Fibroblast of the aortic adventitia (primary cell): ENCODE measurements around the gene RYR3. TPM values are rescaled to one million over a fixed set of nuclear protein-coding genes. Genes with fewer than 3 reads are reported as not detected.

ENCODE experiments used
- DNase-seq: peaks from one replicate; pipeline ENCODE4 v3.0.0-alpha.2; 2010; ENCODE audit warnings: low read depth
- H3K4me3 ChIP-seq: 2 replicates; pipeline ENCODE4 v1.5.1; 2011; ENCODE audit warnings: low read depth, mild to moderate bottlenecking, control low read depth, low read length, moderate library complexity
- CTCF ChIP-seq: IDR thresholded peaks from 2 replicates; pipeline ENCODE4 v1.5.1; 2011; ENCODE audit warnings: mild to moderate bottlenecking, low read length, control low read depth, inconsistent platforms; ENCODE audit not compliant: insufficient read depth
- total RNA-seq: library from RNA; depleted of rRNA; stranded (reverse); fragments of >200 nt; gene quantifications from 2 replicates; pipeline ENCODE4 v1.2.3, GENCODE V29; 2012; ENCODE audit warnings: low replicate concordance

Gene RYR3
- total RNA-seq, 1 donor = not detected

DNA sequence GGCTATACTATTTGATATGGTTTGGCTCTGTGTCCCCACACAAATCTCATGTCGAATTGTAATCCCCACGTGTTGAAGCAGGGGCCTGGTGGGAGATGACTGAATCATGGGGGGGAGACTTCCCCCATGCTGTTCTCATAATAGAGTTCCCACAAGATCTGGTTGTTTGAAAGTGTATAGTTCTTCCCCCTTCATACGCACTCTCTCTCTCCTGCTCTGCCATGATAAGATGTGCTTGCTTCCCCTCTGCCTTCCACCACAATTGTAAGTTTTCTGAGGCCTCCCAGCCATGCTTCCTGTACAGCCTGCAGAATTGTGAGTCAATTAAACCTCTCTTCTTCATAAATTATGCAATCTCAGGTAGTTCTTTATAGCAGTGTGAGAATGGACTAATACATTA is 367.4 kb downstream of the RYR3 start:
- no peak for TF ChIP-seq CTCF
- DNase-seq = no peak
- H3K4me3 ChIP-seq = no peak overlapping the region

GRCh38 chr15:33678602-33679001 is 367.8 kb downstream of the RYR3 start:
- TF ChIP-seq CTCF = no peak
- DNase-seq = no peak
- no peak overlapping the region for H3K4me3 ChIP-seq

- TF ChIP-seq CTCF = no peak
- DNase-seq = no peak
- no peak overlapping the region for H3K4me3 ChIP-seq
Measured at GRCh38 chr15:33679061-33679460, 368.3 kb downstream of the RYR3 start.

- no peak for DNase-seq
- no peak for TF ChIP-seq CTCF
- no peak overlapping the region for H3K4me3 ChIP-seq
Measured at GRCh38 chr15:33680336-33680735, 369.6 kb downstream of the RYR3 start.

DNA sequence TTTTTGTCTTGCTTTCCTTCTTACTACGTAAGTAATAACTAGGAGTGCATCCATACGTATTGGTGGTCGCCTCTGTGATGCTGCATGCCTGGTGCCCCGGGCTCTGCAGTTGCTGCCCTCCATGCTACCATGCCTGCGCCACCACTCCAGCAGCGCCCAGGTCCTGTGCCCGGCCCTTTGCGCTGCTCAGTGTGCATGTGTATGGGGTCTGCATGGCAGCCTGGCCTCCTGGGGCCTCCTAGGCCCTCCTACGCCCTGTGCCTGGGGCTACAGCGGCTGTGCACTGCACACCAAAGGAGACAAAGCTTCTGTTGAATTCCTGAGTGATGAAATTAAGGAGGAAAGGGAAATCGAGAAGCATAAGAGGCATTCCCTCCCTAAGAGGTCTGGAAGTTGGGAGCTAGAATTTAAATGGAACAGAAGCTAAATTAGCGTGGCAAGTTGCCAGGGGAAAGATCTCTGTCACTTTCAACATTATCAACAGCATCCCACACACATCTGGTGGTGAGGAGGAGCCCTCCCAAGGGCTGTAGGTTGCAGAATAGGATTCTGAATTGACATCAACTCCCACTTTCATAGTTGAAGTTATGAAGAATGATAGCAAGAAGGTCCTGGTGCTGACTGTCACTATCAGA is 382.5 kb downstream of the RYR3 start:
- no peak for TF ChIP-seq CTCF
- H3K4me3 ChIP-seq = no peak overlapping the region
- no peak for DNase-seq

DNA sequence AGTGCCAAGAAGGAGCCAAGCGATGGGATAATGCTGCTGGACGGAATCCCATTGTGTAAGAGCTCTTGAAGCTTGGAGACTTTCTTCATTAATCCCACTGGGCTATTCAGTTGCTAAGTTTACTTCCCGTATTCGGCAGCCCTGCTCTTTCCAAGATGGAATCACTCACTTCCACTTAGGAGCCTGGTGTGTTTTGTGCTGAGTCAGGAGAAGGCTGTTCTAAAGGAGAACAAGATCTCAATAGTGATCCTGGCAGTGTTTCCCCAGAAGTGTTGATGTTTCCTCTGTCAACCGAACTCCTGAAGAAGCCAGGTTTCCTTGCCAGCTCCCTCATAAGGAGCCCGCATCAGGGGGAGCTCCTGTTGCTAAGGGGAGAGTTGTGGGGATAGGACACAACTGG is 387.4 kb downstream of the RYR3 start:
- no peak for TF ChIP-seq CTCF
- H3K4me3 ChIP-seq = no peak overlapping the region
- DNase-seq = no peak

DNA sequence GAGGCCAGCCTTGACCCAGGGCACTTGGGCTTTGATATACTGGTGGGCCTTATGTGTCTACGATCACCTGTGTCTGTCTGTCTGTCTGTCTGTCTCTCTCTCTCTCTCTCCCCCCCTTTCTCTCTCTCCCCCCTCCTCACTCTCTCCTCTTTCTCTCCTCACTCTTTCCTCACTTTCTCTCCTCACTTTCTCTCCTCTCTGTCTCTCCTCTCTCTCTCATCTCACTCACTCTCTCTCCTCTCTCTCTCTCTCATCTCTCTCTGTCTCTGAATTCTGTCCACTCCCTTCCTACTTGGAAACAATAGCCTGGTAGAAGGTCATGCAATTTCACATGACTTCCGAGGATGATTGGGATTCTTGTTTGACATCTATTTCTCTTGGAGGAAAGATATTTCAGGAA is 388.4 kb downstream of the RYR3 start:
- TF ChIP-seq CTCF = no peak
- no peak for DNase-seq
- H3K4me3 ChIP-seq = no peak overlapping the region
